SK-N-SH (cell line): Measurements from ENCODE around the gene SMIM44. TPM values are rescaled to one million over a fixed set of nuclear protein-coding genes. Genes with fewer than 3 reads are reported as not detected.

Source experiments
- CTCF ChIA-PET: fragments of 300-600, 350-600 bp; formaldehyde crosslinking; extraction: SDS; loops from one replicate; lab custom pipeline; 2021; lab: Yijun Ruan, JAX
- POLR2A ChIA-PET: fragments of 350-600 bp; sonication (Branson Sonifier 250); formaldehyde crosslinking; extraction: SDS; loops from one replicate; lab custom pipeline; 2020; ENCODE audit warnings: antibody characterized with exemption, inconsistent platforms; lab: Yijun Ruan, JAX
- DNase-seq: peaks from one replicate; pipeline ENCODE4 v3.0.0; 2012
- H2AFZ ChIP-seq: fragments of 200-600 bp; sonication (generic); 2 replicates; pipeline ENCODE4 v1.8.1; 2016; ENCODE audit warnings: antibody characterized with exemption, mild to moderate bottlenecking, low read depth
- H3F3A ChIP-seq: fragments of 200-600 bp; sonication (generic); replicated peaks from 2 replicates; pipeline ENCODE3; 2016; ENCODE audit warnings: antibody characterized with exemption, mild to moderate bottlenecking; ENCODE audit not compliant: insufficient read depth
- H3K27ac ChIP-seq, 2 experiments: fragments of 200-500 bp in 1 of 2; fragments of 200-600 bp in 1 of 2; sonication (Bioruptor generic) in 1 of 2; sonication (generic), shearing (Covaris generic) in 1 of 2; 2 replicates each; pipeline versions ENCODE4 v1.5.1 to v1.6.1; 2014 to 2016; ENCODE audit warnings: low read depth in 2 of 2, inconsistent platforms in 1 of 2, low read length in 1 of 2, mild to moderate bottlenecking in 1 of 2, mixed read lengths in 1 of 2
- H3K27me3 ChIP-seq: fragments of 200-600 bp; sonication (generic), shearing (Covaris generic); 2 replicates; pipeline ENCODE4 v1.6.1; 2016; ENCODE audit warnings: mixed run types; ENCODE audit not compliant: insufficient read depth
- H3K36me3 ChIP-seq, 2 experiments: fragments of 200-500 bp in 1 of 2; fragments of 200-600 bp in 1 of 2; sonication (Bioruptor generic) in 1 of 2; sonication (generic) in 1 of 2; replicated peaks in 1 of 2; 2 replicates each; pipeline versions ENCODE3 to v1.5.1; 2014 to 2016; ENCODE audit warnings: low read length in 1 of 2, mild to moderate bottlenecking in 1 of 2; ENCODE audit not compliant: insufficient read depth in 2 of 2, control insufficient read depth in 1 of 2
- H3K4me1 ChIP-seq, 2 experiments: fragments of 200-500 bp in 1 of 2; fragments of 200-600 bp in 1 of 2; sonication (Bioruptor generic) in 1 of 2; sonication (generic), shearing (Covaris generic) in 1 of 2; 2 replicates each; pipeline versions ENCODE4 v1.5.1 to v1.6.1; 2014 to 2016; ENCODE audit warnings: low read depth in 1 of 2, low read length in 1 of 2, mixed run types in 1 of 2; ENCODE audit not compliant: insufficient read depth in 2 of 2, control insufficient read depth in 1 of 2
- H3K4me2 ChIP-seq: fragments of 200-600 bp; sonication (generic), shearing (Covaris generic); 2 replicates; pipeline ENCODE4 v1.6.1; 2017; ENCODE audit warnings: mixed run types
- H3K4me3 ChIP-seq, 2 experiments: fragments of 200-500 bp in 1 of 2; fragments of 200-600 bp in 1 of 2; sonication (Bioruptor generic) in 1 of 2; sonication (generic), shearing (Covaris generic) in 1 of 2; 2 replicates each; pipeline versions ENCODE4 v1.5.1 to v1.8.1; 2014 to 2016; ENCODE audit warnings: low read depth in 2 of 2, inconsistent platforms in 1 of 2, low read length in 1 of 2, mild to moderate bottlenecking in 1 of 2, mixed read lengths in 1 of 2, moderate library complexity in 1 of 2
- H3K79me2 ChIP-seq: fragments of 200-600 bp; sonication (generic); 2 replicates; pipeline ENCODE4 v1.8.1; 2017; ENCODE audit warnings: mild to moderate bottlenecking; ENCODE audit not compliant: insufficient read depth
- H3K9ac ChIP-seq: fragments of 200-600 bp; sonication (generic); 2 replicates; pipeline ENCODE4 v1.6.1; 2017; ENCODE audit warnings: mixed run types
- H3K9me2 ChIP-seq: fragments of 200-600 bp; sonication (generic); 2 replicates; pipeline ENCODE4 v1.6.1; 2017; ENCODE audit warnings: mixed run types
- H3K9me3 ChIP-seq: fragments of 200-600 bp; sonication (generic); 2 replicates; pipeline ENCODE4 v1.6.1; 2017; ENCODE audit warnings: mixed run types, mild to moderate bottlenecking, moderate library complexity
- H4K20me1 ChIP-seq: fragments of 200-600 bp; sonication (generic); 2 replicates; pipeline ENCODE4 v1.6.1; 2017; ENCODE audit warnings: mild to moderate bottlenecking, mixed run types; ENCODE audit not compliant: insufficient read depth
- CHD2 ChIP-seq: fragments of 150-350 bp; IDR thresholded peaks from 2 replicates; pipeline ENCODE4 v1.6.1; 2018; ENCODE audit warnings: low read length; ENCODE audit not compliant: partially characterized antibody
- CTCF ChIP-seq: fragments of 200-600 bp; sonication (generic); IDR thresholded peaks from 2 replicates; pipeline ENCODE4 v1.6.1; 2017; ENCODE audit warnings: antibody characterized with exemption, mild to moderate bottlenecking, moderate library complexity
- FOSL2 ChIP-seq: IDR thresholded peaks from 2 replicates; pipeline ENCODE4 v1.4.0; 2012; ENCODE audit warnings: low read depth, mild to moderate bottlenecking, moderate library complexity, borderline replicate concordance
- FOXJ3 ChIP-seq: sonication (generic); formaldehyde crosslinking; IDR thresholded peaks from 2 replicates; pipeline ENCODE4 v1.5.1; 2020; ENCODE audit warnings: mild to moderate bottlenecking, missing genetic modification reagents
- GABPA ChIP-seq: IDR thresholded peaks from 2 replicates; pipeline ENCODE4 v1.4.0; 2012; ENCODE audit warnings: low read depth, mild to moderate bottlenecking
- IRF3 ChIP-seq: fragments of 150-350 bp; IDR thresholded peaks from 2 replicates; pipeline ENCODE4 v1.6.1; 2016; ENCODE audit warnings: mild to moderate bottlenecking, low read depth, low read length
- JUND ChIP-seq: IDR thresholded peaks from 2 replicates; pipeline ENCODE4 v1.4.0; 2012
- MAX ChIP-seq: IDR thresholded peaks from 2 replicates; pipeline ENCODE4 v1.4.0; 2012; ENCODE audit warnings: low read depth
- MXI1 ChIP-seq: IDR thresholded peaks from 2 replicates; pipeline ENCODE4 v1.6.1; 2012; ENCODE audit warnings: mild to moderate bottlenecking, low read depth, low read length, improper control_type of control experiment
- NFIC ChIP-seq: IDR thresholded peaks from 2 replicates; pipeline ENCODE4 v1.4.0; 2012; ENCODE audit warnings: borderline replicate concordance
- NRF1 ChIP-seq: IDR thresholded peaks from 2 replicates; pipeline ENCODE4 v1.6.1; 2012; ENCODE audit warnings: low read depth, mild to moderate bottlenecking, low read length
- POLR2AphosphoS5 ChIP-seq: IDR thresholded peaks from 2 replicates; pipeline ENCODE4 v1.6.1; 2012; ENCODE audit warnings: low read depth, low read length
- RXRA ChIP-seq: IDR thresholded peaks from 2 replicates; pipeline ENCODE4 v1.4.0; 2012; ENCODE audit warnings: low read depth, mild to moderate bottlenecking, borderline replicate concordance
- SMC3 ChIP-seq: IDR thresholded peaks from 2 replicates; pipeline ENCODE4 v1.6.1; 2012; ENCODE audit warnings: low read depth, low read length, improper control_type of control experiment
- TAF1 ChIP-seq: IDR thresholded peaks from 2 replicates; pipeline ENCODE4 v1.6.1; 2012; ENCODE audit warnings: low read depth, mild to moderate bottlenecking, low read length, moderate library complexity, borderline replicate concordance
- TCF12 ChIP-seq: IDR thresholded peaks from 2 replicates; pipeline ENCODE4 v1.4.0; 2012
- TEAD4 ChIP-seq: IDR thresholded peaks from 2 replicates; pipeline ENCODE4 v1.4.0; 2012; ENCODE audit warnings: mild to moderate bottlenecking, borderline replicate concordance; ENCODE audit not compliant: insufficient read depth
- WGBS: methylation state at CpG from one replicate; pipeline ENCODE4 v1.1.6; 2017; ENCODE audit warnings: low lambda C conversion rate; 5-methylcytosine and 5-hydroxymethylcytosine counted together
- polyA plus RNA-seq, 3 experiments: library from polyadenylated mRNA; depleted of rRNA; stranded (reverse); fragments of >200 nt; gene quantifications; 2 replicates each; pipeline ENCODE4 v1.2.3, GENCODE V29; 2012

The SMIM44 gene
- polyA plus RNA-seq, 1 of the 3 experiments (the other 2 are of a cell fraction): not detected

DNA sequence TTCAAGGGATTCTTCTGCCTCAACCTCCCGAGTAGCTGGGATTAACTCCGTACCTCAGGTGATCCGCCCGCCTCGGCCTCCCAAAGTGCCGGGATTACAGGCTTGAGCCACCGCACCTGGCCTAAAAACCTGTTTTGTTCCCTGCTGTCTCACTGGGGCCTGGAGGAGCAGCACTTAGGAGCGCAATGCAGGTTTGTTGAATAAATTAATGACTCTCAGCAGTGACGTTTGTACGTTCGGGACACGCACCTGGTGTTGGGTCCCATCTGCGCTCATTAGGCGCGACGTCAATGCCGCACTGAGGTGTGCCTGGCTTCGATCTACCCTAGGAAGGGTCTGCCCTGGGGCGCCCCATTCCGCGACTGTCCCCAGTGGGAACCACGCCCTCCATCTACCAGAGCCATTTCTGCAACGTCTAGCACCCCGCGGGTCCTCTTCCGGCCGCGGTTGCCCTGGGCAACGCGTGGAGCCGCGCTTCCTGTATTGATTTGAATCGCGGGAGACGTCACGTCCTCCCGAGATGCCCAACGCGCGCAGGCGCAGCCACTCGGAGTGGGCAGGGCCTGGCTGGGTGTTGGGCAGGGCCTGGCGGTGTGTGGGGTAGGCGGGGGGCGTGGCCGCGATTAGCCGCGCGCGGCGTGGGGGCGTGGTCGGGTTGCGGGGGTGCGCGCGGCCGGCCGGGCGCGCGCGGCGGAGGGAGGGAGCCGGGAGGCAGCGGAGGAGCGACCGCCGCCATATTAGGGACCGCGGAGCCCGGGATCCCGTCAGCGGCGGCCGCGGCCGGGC, 22.6 kb upstream of the SMIM44 start, which contains the start of gene FZR1 (continued):
- TF ChIP-seq IRF3 (no peak), CTCF (no peak), GABPA (peak; percentile 85), TAF1 (peak; percentile 62; the same call in 1 of the 2 replicates), FOSL2 (no peak), SMC3 (no peak), TCF12 (peak; percentile 22; the same call in 1 of the 2 replicates), NRF1 (peak; percentile 98)

DNA sequence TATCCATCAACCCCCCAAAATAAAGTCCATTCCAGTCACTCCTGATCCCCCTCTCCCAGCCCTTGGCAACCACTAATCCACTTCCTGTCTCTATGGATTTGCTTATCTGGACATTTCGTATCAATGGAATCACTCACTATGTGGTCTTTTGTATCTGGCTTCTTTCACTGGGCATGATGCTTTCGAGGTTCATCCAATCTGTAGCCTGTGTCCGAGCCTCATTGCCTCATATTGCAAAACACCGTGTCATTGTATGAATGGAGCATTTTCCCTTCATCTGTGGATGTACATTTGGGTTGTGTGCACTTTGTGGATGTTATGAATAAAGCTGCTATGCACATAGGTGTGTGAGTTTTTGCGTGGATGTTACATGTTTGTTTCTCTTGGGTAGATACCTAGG, 21.5 kb upstream of the SMIM44 start:
- Histone ChIP-seq H3F3A (peaks cover 20% of the 10 kb centered on the region), H3K79me2 (peaks cover 43% of the 10 kb centered on the region), H3K4me3 (no peak overlapping the region), H3K4me2 (peak overlapping the region; percentile 98; the same call in 1 of the 2 replicates), H3K9me3 (no peaks in the 10 kb centered on the region), H2AFZ (no peak overlapping the region), H3K27me3 (no peaks in the 10 kb centered on the region), H3K9ac (no peak overlapping the region), H3K9me2 (no peaks in the 10 kb centered on the region), H3K36me3 (no peaks in the 10 kb centered on the region), H3K27ac (no peak overlapping the region), H3K4me1 (peaks cover 11 to 13% of the 10 kb centered on the region in 2 experiments; a peak in 2 of 4 replicates), H4K20me1 (peaks cover 21% of the 10 kb centered on the region)
- POLR2A ChIA-PET: no interaction called here
- no peak for DNase-seq
- no peak for TF ChIP-seq CHD2
- TF ChIP-seq JUND: no peak
- 90% methylated on average over 5 of the region's 5 CpGs for WGBS
- CTCF ChIA-PET: interaction anchor here (1.2 to 1.5 kb wide), 2 partner anchors 8 to 81 kb away, joined by 3 to 9 read pairs; partner anchors contain the start of gene GIPC3

DNA sequence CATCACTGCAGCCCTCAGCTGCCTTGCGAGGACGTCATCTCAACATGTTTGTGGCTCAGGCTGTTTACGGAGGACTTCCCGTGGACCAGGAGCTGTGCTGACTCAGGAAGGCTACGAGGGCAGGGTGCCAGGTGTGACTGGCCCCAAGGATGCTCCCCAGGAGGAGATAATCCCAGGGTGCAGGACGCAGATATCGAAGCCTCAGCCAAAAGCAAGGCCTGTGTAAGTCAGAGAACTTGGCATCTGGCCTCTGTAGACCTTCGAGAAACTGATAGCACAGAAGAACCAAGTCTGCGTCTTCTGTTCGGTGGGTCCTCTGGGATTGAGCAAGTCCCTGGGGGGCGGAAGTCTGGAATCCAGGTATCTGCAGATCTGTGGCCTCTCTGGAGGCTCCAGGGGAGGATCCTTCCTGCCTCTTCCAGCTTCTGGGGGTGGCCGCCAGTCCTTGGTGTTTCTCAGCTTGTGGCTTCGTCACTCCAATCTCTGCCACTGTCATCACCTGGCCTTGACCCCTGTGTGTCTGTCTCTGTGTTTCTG, 19.9 kb upstream of the SMIM44 start:
- DNase-seq: no peak
- Histone ChIP-seq H3F3A (peaks cover 8% of the 10 kb centered on the region), H3K79me2 (peaks cover 43% of the 10 kb centered on the region), H3K27me3 (no peaks in the 10 kb centered on the region), H3K4me1 (peaks cover 13 to 19% of the 10 kb centered on the region in 2 experiments; a peak in 2 of 4 replicates), H3K4me3 (no peak overlapping the region), H2AFZ (no peak overlapping the region), H3K27ac (no peak overlapping the region), H3K36me3 (peaks cover 0 to 3% of the 10 kb centered on the region in 2 experiments), H3K4me2 (no peak overlapping the region), H3K9me2 (no peaks in the 10 kb centered on the region), H4K20me1 (peaks cover 5% of the 10 kb centered on the region; the same call in 1 of the 2 replicates), H3K9me3 (no peaks in the 10 kb centered on the region), H3K9ac (no peak overlapping the region)
- TF ChIP-seq GABPA (no peak), NFIC (no peak), MXI1 (no peak), POLR2AphosphoS5 (no peak), RXRA (no peak), SMC3 (no peak), TEAD4 (no peak), MAX (no peak), FOXJ3 (no peak), TAF1 (no peak)
- ChIA-PET POLR2A (no interaction called here), CTCF (interaction anchor here (0.6 kb wide), 1 partner anchor 9 kb away, joined by 3 read pairs; no protein-coding TSS in a partner anchor)
- 91% methylated on average over 9 of the region's 13 CpGs for WGBS
